ENCODE results near the gene TRIM23. TPM values are rescaled to one million over a fixed set of nuclear protein-coding genes. Genes with fewer than 3 reads are reported as not detected.

TRIM23 gene
- total and polyA plus RNA-seq, 2 of the 4 experiments (the other 2 are of a cell fraction): 3.7 to 28.9 TPM

GRCh38 chr5:65556718-65557117, 67.4 kb downstream of the TRIM23 start (continued):
- TF ChIP-seq ELK1 (IDR thresholded peaks at IDR 0.05; ENCODE audit: borderline replicate concordance, low read depth, low read length) (no peak), RAD21 (IDR thresholded peaks at IDR 0.05; ENCODE audit: low read length) (no peak), FOS (IDR thresholded peaks at IDR 0.05; ENCODE audit: low read depth, low read length) (no peak), MAFK (IDR thresholded peaks at IDR 0.05; ENCODE audit: low read depth, low read length) (no peak), RCOR1 (IDR thresholded peaks at IDR 0.05; ENCODE audit: insufficient replicate concordance, low read length) (no peak)

GRCh38 chr5:65556181-65556580, 68.0 kb downstream of the TRIM23 start:
- H2BK5ac ChIP-seq (ENCODE audit: low read depth, low read length, poor library complexity, severe bottlenecking): no peak overlapping the region
- H3K27me3 ChIP-seq (ENCODE audit: control insufficient read depth, insufficient read depth, low read length): no peaks in the 10 kb centered on the region
- H3K79me1 ChIP-seq (ENCODE audit: low read depth in 1 of 2, low read length in 2 of 2): peaks cover 12 to 22% of the 10 kb centered on the region in 2 experiments
- H4K91ac ChIP-seq (ENCODE audit: insufficient read depth, low read depth, low read length): no peak overlapping the region
- no peak for TF ChIP-seq RFX5 (IDR thresholded peaks at IDR 0.05; ENCODE audit: low read depth, low read length)
- no peak for TF ChIP-seq MAZ (IDR thresholded peaks at IDR 0.05; ENCODE audit: borderline replicate concordance, low read depth, low read length)
- TF ChIP-seq POLR2A (IDR thresholded peaks at IDR 0.05; ENCODE audit: low read depth, low read length): no peak
- no peak for TF ChIP-seq SMC3 (IDR thresholded peaks at IDR 0.05; ENCODE audit: low read depth, low read length)
- no peak for TF ChIP-seq BHLHE40 (IDR thresholded peaks at IDR 0.05; ENCODE audit: low read depth, low read length)
- BruUV-seq (replicated peaks): no TSS peak
- no peak overlapping the region for H2AFZ ChIP-seq (replicated peaks; ENCODE audit: low read length, poor library complexity)
- H2AK9ac ChIP-seq (replicated peaks; ENCODE audit: low read depth, low read length, poor library complexity): no peak overlapping the region
- H2BK20ac ChIP-seq (ENCODE audit: low read depth, low read length): no peak overlapping the region
- no peaks in the 10 kb centered on the region for H3K4me1 ChIP-seq (ENCODE audit: control insufficient read depth, insufficient read depth, low read length)
- H2BK15ac ChIP-seq (ENCODE audit: low read depth, low read length): no peak overlapping the region
- no peak overlapping the region for H4K5ac ChIP-seq (ENCODE audit: low read depth, low read length)
- dilution Hi-C loops (cut with HindIII; ENCODE audit: low sequenced_read_pairs, unreplicated experiment): no loop called here
- in situ Hi-C loops (cut with MboI; ENCODE audit: low sequenced_read_pairs): no loop called here
- ChIA-PET CTCF (interaction anchor here (0.8 kb wide), 1 partner anchor 10 kb away, joined by 6 read pairs; no protein-coding TSS in a partner anchor), POLR2A (ENCODE audit: unreplicated experiment) (no interaction called here)
- H3K4me2 ChIP-seq (ENCODE audit: low read depth, low read length): no peak overlapping the region
- no CpG with 5 or more reads among the region's 2 CpGs for WGBS, 2 experiments (ENCODE audit: extremely low coverage in 2 of 2, insufficient read length in 1 of 2)
- ATAC-seq (ENCODE audit: low read depth) (no peak), DNase-seq (no peak)
- no peak overlapping the region for H3K18ac ChIP-seq (ENCODE audit: low read depth, low read length)
- H3K36me3 ChIP-seq (ENCODE audit: control insufficient read depth, insufficient read depth, low read length): no peaks in the 10 kb centered on the region; the same call in 1 of the 2 replicates
- no peak overlapping the region for H3K27ac ChIP-seq (ENCODE audit: insufficient read depth, low read length)
- H3K14ac ChIP-seq (replicated peaks; ENCODE audit: low read depth, low read length): no peak overlapping the region
- intact Hi-C loops (cut with micrococcal nuclease): no loop called here
- no peak overlapping the region for H2AK5ac ChIP-seq (ENCODE audit: low read depth, low read length)
- no peak overlapping the region for H3K4me3 ChIP-seq (ENCODE audit: insufficient read depth, low read depth, low read length)
- no peaks in the 10 kb centered on the region for H3K9me3 ChIP-seq (ENCODE audit: control insufficient read depth, insufficient read depth, low read length)
- H3K56ac ChIP-seq (ENCODE audit: extremely low read depth, insufficient read depth, low read length): no peak overlapping the region
- no peak overlapping the region for H4K8ac ChIP-seq (ENCODE audit: low read depth in 2 of 2, low read length in 2 of 2)
- no peak overlapping the region for H3K9ac ChIP-seq (ENCODE audit: low read depth, low read length)
- H4K20me1 ChIP-seq (ENCODE audit: insufficient read depth, low read length): no peaks in the 10 kb centered on the region
- no peak overlapping the region for H2BK120ac ChIP-seq (ENCODE audit: low read depth, low read length)
- no peaks in the 10 kb centered on the region for H3K9me1 ChIP-seq (ENCODE audit: insufficient read depth, low read length)
- H3K4ac ChIP-seq (ENCODE audit: low read depth, low read length): no peak overlapping the region
- no peak overlapping the region for H3K23ac ChIP-seq (ENCODE audit: low read depth, low read length)

Data from IMR-90 (cell line).